HG03354 (cell line): ENCODE data around the gene CSMD2.
"Not testable (repeated sequence)": the region's sequence is repeated elsewhere in the genome, so short reads cannot be mapped to it uniquely, and the experiment has no call there.

Experiments
- ATAC-seq: cut with Tn5 transposase; IDR thresholded peaks from one replicate; pipeline ENCODE4 v1.9.1; 2021; ENCODE audit warnings: mild to moderate bottlenecking; ENCODE audit not compliant: unreplicated experiment, poor library complexity, severe bottlenecking

CSMD2 gene

DNA sequence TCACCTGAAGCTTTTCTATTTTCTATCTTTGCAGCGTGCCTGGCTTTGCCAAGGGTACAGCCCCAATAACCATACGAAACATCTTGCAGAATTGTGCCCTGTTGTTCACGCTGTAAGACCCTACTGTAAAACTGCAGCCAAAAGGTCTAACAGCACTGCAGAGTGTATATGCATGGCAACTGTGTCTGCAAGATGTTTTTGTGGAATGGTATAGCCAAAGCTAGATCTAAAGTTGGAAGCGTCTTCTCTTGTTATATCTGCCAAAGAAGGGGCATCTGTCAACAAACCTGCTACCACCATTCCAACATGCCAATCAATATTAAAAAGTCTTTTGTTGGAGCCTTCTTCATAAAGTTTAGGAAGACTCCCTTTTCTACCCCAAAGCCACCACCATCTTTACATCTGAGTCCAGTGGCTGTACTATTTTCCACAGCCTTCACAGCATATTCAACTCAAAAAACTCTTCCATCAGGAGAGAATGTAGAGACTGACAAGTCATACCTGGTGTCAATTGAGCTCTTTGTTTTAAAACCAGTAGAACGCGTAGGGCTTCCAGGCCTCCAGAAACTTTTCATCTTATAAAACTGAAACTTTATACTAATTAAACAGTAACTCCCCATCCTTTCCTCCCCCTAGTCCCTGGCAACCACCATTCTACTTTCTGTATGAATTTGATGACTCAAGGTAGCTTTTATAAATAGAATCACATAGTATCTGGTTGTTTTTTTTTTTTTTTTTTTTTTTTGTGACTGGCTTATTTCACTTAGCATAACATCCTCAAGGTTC, 652.6 kb downstream of the CSMD2 start:
- no peak for ATAC-seq

DNA sequence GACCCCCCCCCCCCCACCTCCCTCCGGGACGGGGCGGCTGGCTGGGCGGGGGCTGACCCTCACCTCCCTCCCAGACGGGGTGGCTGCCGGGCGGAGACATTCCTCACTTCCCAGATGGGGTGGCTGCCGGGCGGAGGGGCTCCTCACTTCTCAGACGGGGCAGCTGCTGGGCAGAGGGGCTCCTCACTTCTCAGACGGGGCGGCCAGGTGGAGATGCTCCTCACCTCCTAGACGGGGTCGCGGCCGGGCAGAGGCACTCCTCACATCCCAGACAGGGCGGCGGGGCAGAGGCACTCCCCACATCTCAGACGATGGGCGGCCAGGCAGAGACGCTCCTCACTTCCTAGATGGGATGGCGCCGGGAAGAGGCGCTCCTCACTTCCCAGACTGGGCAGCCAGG, 655.8 kb downstream of the CSMD2 start:
- ATAC-seq: not testable (repeated sequence)

DNA sequence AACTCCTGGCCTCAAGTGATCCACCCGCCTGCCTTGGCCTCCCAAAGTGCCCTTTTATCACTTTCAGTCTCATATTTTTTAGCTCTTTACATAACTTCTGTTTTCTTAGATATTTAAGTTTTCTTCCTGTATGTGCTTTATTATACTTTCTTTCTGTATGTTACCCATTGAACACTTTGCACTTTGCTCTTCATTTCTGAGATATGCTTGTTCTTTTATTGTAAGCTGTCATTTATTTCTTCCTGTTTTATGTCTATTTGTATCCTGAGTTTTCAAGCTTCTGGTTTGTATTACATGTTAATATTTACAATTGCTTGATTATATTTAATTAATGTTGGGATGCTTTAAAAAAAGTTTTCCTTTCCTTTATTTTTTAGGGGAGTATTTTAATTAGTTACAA, 656.9 kb downstream of the CSMD2 start:
- ATAC-seq: no peak

DNA sequence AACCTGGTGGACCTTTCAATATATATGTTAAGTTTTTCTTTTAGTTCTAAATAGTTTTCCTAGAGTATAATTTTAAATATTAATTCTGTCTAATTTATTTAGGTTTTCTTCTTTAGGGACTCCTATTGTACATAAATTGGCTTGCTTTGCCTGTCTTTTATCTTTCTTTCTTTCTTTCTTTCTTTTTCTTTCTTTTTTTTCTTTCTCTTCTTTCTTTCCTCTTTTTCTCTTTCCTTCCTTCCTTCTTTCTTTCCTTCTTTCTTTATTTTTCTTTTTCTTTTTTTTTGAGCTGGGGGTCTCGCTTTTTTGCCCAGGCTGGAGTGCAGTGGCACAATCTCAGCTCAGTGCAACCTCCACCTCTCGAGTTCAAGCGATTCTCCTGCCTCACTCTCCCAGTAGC, 657.4 kb downstream of the CSMD2 start:
- ATAC-seq: no peak

DNA sequence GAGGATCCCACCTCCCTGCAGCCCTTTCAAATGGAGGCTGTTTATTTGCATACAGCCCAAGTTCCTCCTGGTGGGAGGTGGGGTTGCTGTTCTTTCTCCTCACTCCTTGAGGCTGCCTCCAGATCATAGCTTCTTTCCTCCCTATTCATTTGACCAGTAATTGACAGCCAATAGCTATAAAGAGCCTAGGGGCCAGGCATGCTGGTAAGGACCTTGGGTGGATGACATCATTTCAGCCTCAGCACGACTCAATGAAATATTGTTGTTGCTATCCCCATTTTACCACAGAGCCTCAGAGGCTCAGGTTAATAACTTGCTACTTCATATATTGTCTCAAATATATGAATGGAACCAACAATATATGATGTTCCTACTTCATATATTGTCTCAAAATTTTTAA, 661.5 kb downstream of the CSMD2 start:
- ATAC-seq: no peak

DNA sequence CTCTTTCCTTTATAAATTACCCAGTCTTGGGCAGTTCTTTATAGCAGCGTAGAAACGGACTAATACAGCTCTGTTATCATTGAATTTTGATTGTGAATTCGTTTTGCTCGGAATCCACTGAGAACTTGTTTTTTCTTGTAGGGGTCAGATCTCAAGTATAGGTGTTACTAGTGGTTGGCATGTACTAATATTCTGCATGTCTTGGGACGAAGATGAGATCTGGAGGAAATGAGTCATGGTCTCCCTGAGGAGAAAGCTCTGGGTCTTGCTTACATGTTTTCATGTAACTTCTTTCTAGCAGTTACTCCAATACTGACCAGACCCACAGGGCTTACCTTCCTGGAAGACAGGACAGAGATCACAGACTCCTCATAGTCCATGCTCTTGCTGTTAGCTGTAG, 662.3 kb downstream of the CSMD2 start:
- ATAC-seq: no peak

DNA sequence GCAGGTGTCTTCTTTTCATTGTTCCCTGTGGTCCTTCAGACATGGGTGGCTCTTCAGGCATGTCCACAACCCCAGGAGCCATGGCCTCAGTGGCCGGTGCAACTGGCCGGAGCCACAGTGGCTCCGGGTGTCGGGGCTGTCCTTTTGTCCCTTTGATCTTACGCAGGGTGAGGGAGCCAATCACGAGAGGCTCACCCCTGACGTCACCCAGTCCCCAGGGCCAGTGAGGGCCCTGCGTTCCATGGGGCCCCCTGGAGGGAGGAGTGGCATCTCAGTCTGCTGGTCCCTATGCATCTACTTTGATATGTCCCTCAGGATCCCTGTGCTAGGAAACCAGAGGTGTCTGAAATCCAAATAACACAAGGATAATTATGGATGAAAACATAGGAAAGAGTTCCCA, 663.3 kb downstream of the CSMD2 start:
- ATAC-seq: no peak

DNA sequence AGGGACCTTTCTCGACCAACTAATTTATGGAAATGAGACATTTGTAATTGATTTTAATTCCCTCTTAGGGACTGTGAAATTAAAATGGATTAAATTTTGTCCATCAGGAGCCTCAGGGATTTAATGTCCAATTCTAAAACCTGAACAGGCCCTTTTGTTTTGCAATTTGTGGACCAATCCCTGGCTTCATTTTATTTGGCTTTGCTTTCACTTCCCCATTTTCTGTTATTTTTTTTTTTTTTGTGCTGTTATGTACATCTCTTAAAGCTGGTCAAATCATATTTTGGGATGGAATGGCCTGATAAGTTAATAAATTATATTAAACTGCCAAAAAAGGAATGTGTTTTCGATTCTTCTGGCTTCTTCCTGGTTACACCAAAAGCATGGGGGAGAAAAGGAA, 663.7 kb downstream of the CSMD2 start:
- no peak for ATAC-seq

DNA sequence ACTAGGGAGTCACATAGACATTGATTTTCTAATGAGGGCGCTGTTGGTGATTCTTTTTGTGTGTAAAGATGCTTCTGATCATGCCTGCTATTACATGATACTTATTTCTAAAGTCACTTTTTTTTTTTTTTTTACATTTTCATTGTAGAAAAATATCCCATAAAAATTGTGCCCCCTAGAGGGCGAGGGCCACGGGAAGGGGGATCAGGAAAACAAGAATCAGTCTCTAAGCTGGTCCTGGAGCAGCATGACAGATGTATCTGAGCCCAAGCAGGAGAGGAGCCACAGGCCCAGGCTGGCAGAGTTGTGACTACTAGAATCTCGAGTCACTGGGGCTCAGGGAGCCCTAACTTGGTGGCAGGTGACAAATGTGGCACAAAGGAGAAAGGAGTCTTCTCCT, 664.5 kb downstream of the CSMD2 start:
- ATAC-seq: no peak

DNA sequence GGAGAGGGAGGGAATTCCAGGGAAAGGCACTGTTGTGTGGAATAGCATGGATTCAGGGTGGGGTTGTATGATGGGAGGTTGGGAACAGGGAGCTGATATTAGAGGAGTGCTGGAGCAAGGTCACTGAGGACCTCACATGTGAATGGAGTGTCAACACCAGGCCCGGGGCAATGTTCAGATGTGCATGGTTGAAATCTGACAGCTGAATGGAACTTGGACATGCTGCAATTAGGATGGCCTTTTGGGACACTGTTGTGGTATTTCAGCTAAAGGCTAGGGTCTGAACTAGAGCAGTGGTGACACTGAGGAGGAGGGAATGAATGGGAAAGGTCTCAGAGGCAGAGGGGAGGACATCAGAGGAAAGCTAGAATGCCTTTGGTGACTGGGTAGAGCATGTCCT, 667.6 kb downstream of the CSMD2 start:
- ATAC-seq: no peak

DNA sequence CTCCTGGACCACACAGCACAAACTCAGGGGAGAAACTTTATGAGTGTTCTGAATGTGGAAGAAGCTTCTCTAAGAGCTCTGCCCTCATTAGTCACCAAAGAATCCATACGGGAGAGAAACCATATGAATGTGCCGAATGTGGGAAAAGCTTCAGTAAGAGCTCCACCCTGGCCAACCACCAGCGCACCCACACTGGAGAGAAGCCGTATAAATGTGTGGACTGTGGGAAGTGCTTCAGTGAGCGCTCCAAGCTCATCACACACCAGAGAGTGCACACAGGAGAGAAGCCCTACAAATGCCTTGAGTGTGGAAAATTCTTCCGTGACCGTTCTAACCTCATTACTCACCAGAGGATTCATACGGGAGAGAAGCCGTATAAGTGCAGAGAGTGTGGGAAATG, 670.1 kb downstream of the CSMD2 start:
- no peak for ATAC-seq

DNA sequence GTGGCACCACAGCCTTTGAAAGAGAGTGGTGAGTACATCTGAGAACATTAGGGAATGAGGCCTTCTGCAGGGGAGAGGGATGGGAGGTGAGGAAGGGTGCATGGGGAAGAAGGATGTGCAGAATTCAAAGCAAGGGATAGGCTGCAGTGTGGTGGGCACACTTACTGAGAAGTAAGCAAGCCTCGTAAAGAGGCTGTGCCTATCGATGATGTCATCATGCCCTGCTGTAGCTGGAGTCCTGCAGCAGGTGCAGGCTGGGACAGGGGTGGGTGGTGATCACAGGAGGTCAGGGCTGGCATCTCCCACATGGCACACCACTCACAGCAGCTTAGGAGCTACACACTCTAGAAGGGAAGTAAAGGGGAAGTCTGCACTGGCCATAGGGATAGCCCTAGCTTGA, 676.4 kb downstream of the CSMD2 start:
- ATAC-seq: no peak

DNA sequence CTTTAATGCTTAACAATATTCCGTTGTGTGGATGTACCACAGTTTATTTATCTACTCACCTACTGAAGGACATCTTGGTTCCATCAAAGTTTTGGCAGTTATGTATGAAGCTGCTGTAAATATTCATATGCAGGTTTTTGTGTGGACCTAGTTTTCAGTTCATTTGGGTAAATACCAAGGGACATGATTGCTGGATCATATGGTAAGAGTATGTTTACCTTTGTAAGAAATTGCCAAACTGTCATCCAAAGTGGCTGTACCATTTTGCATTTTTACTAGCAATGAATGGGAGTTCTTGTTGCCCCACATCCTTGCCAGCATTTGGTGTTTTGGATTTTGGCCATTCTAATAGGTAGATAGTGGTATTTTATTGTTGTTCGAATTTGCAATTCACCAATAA, 682.6 kb downstream of the CSMD2 start:
- no peak for ATAC-seq

DNA sequence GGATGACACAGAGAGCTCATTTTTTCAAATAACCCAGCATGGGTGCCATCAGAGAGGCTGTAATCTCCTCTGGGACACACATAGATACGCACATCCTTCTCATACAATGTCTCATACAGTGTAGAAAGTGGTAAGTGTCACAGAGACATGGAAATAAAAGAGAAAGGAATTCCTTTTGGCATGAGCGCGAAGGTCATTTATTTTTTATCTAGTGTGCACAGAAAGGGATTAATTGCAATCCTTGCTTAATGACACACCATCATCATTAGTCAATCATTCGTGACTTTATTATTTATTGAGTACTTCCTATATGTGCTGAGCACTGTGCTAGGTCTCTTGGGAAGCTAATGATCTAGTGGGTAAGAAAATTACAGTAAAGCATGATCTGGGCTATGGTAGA, 687.6 kb downstream of the CSMD2 start:
- no peak for ATAC-seq

DNA sequence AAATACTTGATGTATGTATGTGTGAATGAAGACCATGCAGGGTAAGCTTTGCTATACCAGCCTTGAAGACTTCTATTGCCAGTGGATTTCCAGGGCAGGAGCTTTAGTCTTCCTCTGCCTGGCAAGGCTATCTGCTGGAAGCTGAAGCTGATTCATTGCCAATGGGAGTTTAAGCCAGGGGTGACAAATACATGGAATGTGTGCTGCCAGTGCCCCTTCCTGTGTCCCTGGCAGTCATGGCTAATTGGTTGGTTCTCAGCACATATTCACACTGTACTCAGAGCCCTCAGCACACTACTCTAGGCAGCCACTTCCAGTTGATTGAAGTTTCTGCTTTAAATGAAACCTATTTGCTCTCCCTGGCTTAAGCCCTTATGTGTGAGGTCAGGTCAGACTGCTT, 691.1 kb downstream of the CSMD2 start:
- no peak for ATAC-seq

DNA sequence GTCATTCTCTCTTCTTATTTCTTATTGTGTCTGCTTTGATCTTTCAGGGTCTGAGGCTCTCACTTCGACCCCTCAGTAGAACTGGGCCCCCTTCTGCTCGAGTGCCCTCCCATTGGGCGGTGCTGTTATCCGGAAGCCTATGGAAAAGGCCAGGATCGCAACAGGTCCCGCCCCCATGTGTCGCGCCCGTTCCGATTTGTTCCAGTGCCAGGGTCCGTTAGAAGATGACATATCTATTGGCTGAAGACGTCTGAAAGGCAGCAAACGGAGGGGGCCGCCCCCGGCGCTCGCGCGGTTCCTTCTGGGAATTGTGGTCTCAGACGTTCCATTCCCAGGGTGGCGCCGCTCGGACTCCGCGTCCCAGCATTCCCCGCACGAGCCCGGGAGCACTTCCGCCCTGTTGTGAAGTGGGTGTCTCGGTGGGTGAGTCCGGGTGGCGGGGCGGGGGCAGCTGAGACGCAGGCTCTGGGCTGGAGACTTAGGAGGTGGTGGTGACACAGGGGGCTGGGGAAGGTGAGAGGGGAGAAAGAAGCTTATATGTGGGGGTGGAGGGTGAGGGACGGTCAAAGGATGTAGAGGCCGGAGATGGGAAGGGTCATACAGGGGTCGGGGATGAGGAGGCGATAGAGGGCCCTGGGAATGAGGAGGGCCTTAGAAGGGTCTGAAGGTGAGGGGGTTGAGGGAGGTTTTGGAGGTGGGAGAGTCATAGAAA, 692.6 kb downstream of the CSMD2 start, which contains the start of gene ZSCAN20:
ZSCAN20 (plus strand) TSS at position 377 of the 712 bp plus-strand sequence. CDS start 6,644 bp downstream, outside the sequence.
- ATAC-seq: peak; percentile 97

DNA sequence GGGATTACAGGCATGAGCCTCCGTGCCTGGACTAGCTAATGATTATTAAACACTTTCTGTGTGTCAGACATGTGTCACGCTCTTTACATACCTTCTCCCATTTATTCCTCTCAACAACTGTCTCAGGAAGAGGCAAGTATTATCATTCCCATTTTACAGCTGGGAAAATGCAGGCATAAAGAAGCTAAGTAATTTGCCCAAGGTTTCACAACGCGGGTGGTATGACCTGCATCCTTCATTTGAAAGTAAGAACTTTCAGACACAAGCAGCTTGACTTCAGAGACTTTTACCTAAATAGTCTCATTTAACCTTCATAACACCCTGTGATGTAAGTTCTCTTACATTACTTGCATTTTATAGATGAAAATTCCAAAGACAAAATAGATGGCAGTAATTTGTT, 693.6 kb downstream of the CSMD2 start:
- no peak for ATAC-seq

DNA sequence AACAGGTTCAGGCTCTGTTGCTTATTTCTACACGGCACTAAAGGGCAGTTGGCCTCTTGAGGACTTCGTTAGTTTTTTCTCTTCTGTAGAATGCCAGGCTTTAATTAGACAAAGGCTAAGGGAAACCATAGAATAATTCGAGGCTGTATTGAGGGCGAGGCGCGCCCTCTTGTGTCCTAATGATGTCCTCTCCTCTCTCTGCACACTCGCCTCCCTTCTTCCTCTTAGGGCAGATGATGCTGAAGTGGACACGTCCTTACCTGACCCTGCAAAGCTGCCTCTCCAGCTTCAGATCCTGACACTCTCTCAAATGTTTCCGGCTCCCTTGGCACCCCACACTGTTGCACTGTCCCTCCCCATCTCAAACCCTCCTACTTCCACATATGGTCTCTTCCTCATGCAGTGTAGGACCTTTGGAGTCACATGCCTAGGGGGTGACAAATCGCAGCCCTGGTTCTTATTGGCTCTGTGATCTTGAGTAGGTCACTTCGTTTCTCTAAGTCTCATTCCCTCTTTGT, 694.5 kb downstream of the CSMD2 start:
- peak; percentile 39 for ATAC-seq

DNA sequence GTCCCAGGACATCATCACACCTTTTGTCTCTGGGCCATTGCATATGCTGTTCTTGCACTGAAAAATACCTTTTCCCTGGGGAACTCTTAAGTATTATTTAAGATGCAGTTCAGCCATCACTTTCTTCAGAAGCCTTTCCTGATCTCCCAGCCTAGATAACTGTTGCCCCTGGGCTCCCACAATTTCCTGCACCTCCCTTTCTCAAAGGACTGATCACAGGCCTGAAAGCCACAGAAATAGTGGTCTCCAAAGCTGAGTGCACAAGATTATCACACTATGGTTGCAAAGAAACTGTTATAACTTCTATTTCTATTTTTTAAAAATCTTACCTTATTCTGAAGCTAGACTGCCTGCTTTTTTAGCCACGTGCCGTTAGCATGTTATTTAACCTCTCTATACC, 695.3 kb downstream of the CSMD2 start:
- ATAC-seq: no peak

DNA sequence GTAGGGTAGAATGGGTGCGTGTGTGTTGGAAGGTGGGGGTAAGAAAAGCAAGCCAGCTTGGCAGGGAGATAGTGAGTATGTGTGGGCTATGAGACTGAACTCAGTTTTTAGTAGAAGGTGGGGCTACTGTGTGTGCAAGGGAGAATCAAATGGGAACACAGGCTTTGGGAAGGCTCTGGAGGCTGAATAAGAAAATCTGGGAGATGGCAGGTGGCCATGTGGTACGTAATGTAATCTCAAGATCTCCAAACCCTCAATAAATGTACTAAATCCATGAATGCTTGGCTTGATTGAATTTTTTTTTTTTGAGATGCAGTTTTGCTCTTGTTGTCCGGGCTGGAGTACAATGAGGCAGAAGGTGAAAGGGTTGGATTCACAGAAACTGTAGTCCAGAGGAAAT, 696.1 kb downstream of the CSMD2 start:
- ATAC-seq: no peak

DNA sequence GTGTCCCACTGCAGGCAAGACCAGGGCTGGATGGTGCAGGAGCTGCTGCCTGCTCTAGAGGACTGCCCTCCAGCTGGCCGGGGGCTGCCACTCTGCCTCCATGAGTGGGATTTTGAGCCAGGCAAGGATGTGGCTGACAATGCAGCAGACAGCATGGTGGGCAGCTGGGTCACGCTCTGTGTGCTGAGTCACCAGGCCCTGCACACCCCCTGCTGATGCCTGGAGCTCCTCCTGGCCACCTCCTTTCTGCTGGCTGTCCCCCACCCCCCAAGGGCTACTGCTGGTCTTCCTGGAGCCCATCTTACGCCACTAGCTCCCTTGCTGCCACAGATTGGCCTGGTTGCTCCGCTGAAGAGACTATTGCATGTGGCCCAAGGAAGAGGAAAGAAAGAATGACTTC, 696.5 kb downstream of the CSMD2 start:
- no peak for ATAC-seq
